Middle frontal gyrus (tissue), 1 donor: ENCODE data around the gene MBNL2.

Source experiments
- DNase-seq: peaks from one replicate; pipeline ENCODE4 v3.0.0-alpha.2; 2015; ENCODE audit warnings: low spot score; ENCODE audit errors: extremely low spot score

The MBNL2 gene

GRCh38 chr13:97273341-97273831 is 51.3 kb downstream of the MBNL2 start:
- DNase-seq = no peak

DNA sequence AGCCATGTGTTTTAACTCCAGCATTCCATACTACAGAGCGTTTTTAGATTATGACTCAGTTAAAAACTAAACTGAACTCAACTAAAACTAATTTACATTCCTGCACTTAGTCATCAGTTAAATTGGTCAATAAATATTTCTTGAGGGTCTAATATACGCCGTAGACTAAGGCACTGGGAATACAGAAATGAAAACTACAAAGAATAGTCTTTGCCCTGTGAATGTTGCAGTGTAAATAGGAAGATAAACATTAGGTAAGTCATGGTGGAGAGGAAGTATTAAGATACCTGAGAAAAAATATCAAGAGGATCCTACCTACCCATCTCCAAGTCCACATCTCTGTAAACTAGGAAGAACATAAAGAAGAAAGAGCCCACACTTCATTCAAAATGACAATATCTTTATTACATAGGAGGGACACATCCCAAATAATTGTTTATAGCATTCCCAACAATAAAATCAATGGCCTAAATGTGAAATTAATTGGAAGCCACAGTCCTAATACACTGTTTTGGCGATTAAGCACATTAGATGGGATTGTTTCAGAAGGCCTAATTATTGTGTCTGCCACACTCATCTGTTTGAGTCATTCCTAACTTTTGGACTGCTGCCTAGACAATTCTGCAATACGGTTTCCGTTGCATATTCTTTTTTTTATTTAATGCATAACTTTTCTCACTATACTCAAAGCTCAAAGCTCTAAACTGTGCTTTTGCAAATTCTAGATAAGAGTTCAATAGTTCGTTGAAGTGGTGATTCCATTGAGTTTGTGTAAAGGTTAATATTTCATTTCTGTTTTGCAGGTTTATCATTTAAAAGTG is 52.9 kb downstream of the MBNL2 start:
- DNase-seq = no peak

DNA sequence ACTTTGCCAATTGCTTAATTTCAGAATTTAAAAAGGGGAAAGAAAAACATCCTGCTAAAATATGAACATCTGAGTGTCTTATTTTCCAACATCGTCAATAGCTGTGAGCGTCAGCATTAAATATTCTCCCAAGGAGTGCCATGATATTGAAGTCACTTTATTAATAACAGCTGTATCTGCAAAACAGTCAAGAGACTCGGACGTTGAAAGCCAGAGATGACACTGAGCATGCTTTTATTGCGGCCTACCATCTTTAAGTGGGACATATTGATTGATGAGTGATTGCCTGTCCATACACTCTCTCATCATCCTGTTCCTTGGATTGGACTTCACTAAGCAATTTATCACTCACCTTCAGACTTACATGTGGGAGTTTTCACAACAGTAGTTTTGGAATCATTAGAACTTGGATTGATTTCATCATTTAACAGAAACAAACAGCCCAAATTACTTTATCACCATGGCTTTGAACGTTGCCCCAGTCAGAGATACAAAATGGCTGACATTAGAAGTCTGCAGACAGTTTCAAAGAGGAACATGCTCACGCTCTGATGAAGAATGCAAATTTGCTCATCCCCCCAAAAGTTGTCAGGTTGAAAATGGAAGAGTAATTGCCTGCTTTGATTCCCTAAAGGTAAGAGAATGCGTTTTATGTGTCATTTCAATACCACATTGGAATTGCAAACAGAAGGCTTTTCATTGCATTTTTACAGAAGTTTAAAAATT is 53.8 kb downstream of the MBNL2 start:
- DNase-seq = no peak

- no peak for DNase-seq
Observed at GRCh38 chr13:97276862-97277269, 54.7 kb downstream of the MBNL2 start.

DNA sequence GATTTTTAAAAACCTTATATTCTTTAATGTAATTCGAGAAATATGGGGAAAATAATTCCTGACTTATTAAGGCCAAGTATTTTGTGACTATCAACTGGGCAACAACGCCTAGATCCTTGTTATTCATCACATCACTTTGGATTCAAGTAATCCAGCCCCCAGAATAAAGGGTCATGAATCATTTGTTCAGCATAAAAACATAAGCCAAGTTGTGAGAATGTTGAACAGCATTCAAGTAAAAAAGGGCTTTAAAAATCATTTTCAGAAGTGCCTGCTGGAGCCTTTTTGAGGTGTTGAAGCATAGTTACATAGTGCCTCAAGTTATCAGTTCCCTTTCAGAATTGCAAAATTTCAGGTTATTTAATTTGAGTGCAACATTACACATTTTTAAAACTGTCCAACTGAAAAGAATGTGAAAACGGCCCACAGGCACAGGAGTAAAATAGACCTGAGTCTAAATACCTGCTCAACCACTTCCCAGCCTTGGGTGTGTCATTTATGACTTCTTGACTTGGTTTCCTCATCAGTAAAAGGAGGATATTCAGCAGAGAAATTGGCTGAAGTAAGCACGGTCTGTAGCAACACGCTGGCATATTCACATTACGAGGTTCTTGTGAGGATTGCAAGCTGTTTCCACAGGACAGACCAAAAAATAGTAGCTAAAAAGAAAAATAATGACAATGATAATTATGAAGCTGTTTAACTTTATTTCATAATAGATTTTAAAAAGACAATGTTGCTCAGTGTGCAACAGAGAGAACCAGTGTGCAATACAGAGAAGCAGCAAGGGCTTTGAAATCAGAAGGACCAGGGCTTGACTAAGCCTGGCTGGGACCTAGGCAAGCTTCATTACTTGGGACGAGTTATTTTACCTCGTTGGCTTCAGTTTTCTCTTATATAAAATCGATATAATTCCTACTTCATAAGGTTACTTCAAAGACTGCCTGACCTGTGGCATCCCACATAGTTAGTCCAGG is 56.6 kb downstream of the MBNL2 start:
- DNase-seq = no peak

DNA sequence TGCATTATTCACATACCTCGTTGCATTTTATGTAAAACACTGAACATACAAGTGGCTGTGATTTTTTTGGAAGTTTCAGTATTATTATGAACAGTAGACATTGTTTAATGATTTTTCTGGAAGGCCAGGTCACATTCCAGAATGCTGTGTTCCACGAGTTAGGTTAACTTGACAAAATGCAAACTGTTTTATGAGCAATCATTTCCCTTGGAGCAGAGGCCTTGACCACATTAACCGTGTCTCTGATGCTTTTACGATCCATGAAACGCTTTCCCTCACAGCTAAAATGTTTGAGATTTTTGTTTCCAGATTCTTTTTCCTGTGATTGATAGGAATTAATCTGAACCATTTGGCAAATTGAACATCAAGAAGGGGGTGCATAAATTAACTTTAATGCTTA is 57.8 kb downstream of the MBNL2 start:
- DNase-seq = no peak

- DNase-seq = no peak
Observed at GRCh38 chr13:97280478-97280877, 58.3 kb downstream of the MBNL2 start.

DNA sequence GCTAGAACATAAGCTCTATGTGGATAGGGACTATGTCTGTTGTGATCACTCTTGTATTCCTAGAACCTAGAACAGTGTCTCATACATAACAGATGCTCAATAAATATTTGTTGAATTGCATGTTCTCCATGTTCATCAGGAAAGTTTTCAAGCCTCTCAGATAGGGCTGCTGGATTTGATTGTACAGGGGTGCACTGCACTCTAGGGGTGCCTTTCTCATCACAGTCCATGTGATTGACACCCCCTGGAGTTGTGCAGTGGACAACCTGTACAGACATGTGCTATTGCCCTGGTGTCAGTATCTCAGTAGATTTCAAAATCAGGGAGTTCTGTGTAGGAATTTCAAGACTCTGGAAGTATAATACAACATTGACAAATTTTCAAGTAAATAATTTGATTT is 58.9 kb downstream of the MBNL2 start:
- DNase-seq = no peak

GRCh38 chr13:97282705-97283104 is 60.6 kb downstream of the MBNL2 start:
- DNase-seq = no peak

DNA sequence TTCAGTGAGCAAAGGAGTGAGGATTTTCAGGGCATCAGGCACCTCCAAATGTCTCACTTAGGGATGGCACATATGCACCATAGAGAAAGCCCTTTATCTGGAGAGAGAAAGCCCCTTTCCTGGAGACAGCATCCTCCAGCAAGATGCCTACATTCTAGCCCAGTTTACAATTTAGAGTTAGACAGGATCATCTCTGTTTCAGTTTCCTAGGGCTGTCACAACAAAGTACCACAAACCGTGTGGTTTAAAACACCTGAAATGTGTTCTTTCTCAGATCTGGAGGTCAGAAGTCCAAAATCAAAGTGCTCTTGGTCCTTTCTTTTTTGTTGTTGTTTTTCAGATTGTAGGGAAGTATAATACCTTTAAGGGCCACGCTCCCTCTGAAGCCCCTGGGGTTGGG is 61.8 kb downstream of the MBNL2 start:
- DNase-seq = no peak

GRCh38 chr13:97284558-97284957 is 62.4 kb downstream of the MBNL2 start:
- no peak for DNase-seq

DNA sequence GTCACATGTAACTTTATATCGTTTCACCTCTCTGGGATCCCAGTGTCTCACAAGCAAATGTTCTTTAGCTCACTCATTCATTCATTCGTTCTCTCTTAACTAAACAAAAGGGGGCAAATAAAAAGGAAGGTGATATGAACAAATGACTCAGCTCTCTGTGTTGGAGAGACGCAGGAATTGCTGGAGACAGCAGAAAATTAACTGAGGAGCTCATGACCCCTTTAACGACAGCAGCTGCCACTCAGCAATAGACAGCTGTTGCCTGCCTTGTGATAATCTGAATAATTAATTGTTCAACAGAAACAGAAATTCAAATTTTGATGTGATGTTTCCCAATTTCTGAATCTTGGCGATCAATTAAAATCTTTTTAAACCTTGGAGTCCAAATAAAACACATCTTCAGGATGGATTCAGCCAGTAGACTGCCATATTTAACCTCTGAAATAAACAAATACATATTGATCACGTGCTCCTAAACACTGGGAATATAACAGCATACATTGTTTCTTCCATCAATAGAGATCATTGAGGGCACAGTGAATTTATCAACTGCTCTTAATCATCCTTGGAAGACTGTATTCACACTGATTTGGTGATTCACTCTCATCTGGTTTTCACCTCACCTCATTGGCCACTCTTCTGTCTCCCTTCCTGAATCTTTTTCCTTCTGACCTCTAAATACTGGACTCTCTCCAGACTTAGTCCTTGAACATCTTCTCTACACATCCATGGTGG is 63.3 kb downstream of the MBNL2 start:
- DNase-seq = no peak

- no peak for DNase-seq
Observed at GRCh38 chr13:97286317-97287046, 64.3 kb downstream of the MBNL2 start.

GRCh38 chr13:97287047-97287383 is 64.9 kb downstream of the MBNL2 start:
- DNase-seq = no peak

GRCh38 chr13:97288486-97288900 is 66.4 kb downstream of the MBNL2 start:
- DNase-seq = no peak

DNA sequence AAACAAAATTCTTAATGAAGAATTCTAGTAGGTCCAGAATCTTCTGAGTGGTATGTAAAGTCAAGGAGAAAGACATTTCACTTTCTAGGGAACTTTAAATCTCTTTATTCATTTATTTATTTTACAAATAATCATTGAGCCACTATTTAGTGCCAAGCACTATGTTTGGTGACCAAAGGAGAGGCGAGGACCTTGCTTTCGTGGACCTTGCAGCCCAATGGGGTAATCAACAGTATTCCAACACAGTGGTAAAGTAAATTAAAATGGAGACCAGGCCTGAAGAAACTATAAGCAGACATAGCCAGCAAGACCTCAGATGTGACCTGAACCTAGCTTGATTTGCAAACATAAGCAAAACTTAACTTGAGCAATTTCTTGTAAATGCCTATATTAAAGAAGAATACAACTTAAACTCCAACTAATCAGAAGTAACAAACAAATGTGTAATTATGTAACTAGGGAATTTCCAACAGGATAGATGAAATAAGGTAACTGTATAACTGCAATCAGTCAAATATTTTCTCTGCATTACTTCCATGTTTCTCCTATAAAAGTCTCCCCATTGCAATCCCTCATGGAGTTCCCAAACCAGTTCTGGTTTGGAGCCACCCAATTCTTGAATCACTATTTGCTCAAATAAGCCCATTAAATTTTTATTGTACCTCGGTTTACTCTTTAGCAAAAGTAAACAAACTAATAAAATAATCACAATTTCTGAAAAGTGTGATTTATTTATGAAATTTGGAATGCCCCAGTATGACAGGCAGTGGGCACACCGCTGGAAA is 67.6 kb downstream of the MBNL2 start:
- DNase-seq = no peak

- DNase-seq = no peak
Observed at GRCh38 chr13:97295283-97296182, 73.4 kb downstream of the MBNL2 start.

DNA sequence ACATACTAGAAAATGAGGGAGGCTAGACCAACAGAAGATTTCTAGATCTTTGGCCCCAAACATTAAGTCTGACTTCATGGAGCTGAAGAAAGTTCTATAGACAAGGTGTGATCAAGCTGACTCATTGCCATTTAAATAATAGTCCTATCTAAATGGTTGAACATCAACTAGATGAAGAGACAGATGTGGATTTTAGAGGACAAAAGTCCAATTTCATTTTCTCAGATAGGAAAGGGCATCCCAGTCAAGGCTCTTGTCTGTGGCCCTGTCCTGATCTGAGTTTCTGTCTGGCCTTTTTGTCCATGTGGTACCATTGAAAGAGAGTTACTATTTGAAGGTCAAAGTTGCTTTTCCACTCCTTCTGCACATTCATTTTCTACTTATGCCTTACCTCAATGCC is 74.6 kb downstream of the MBNL2 start:
- no peak for DNase-seq
